Left cardiac atrium (tissue), 4 donors: Measurements from ENCODE around the gene LSM7. TPM values are rescaled to one million over a fixed set of nuclear protein-coding genes. Genes with fewer than 3 reads are reported as not detected.
A peak's percentile ranks its signal among the peaks of the same experiment; 100 is the strongest.

Experiments used
- ATAC-seq, 2 donors: fragments of 200-7000 bp; cut with Tn5 transposase; one replicate each; pipeline ENCODE4 v1.9.1; 2020; ENCODE audit warnings: mild to moderate bottlenecking in 2 of 2, moderate library complexity in 2 of 2
- DNase-seq: peaks from one replicate; pipeline ENCODE4 v3.0.0-alpha.2; 2020
- intact Hi-C, 2 donors: fragments of 100-400 bp; cut with DNase I; formaldehyde crosslinking; loops; one replicate each; pipeline versions ENCODE4 v1.14.1 to v1.15.1; 2022 to 2023
- long read RNA-seq: library from polyadenylated mRNA; unstranded; transcript quantifications from one replicate; pipeline ENCODE4 v2.0.0, GENCODE V29; 2021
- total RNA-seq, 2 donors: library from RNA; stranded (reverse); fragmentation: NEBNext Ultra II Directional; extraction: Animal tissue kit (Norgen Biotek cat#: 25700); gene quantifications; one replicate each; pipeline ENCODE4 v1.2.1, GENCODE V29; 2021
- donor health status: DM: no; HTN: yes; CAD: no.
- donor health status: DM: no; HTN: yes; CAD: no; lungs with severe emphysema.
- donor health status: DM: yes; HTN: yes; CAD: no.
- donor health status: Dilated cardiomyopathy.

Gene LSM7
- 10 to 100 TPM; 43.6 to 47.7 TPM for total RNA-seq
- long read RNA-seq, partial matches to known transcripts, result 0 of 1 reads
- long read RNA-seq, other reads (novel, unspliced or antisense), result 0 of 1 reads

DNA sequence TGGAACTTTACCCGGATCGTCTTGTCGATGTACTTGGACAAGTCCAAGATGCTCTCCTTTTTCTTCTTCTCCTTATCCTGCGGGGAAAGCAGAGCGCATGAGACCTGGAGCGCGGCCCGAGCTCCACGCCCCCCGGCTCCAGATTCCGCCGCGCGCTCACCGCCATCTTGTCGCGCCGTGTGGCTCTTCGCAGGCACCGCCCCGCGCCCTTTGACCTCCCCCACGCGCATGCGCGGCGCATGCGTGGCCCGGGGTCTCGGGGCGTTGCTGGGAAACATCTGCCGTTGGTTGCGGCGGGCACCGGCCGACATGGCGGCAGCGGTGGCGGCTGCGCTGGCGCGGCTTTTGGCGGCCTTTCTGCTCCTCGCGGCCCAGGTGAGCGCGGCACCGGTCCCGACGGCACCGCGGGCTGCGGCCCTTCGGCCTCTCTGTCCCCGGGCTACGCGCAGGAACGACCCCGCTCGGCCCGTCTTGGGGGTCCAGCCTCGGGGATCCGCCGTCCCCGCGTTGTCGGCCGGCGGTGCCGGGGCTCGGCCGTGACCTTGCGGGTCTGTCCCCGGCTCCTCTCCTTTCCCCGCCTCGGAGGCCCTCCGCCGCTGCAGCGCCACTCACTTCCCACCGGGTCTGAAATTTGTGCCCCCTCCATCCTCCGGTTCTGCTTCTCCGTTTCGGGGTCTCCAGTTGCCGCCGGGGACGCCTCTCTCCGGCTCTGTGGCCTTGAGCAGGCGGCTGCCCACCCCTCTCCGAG lies at the start of gene LSM7, which contains the start of gene SPPL2B:
Gene LSM7 (minus strand): TSS at position 186 of the 748 bp plus-strand sequence. CDS start 20 bp downstream, at position 166.
Gene SPPL2B (plus strand): TSS at position 284 of the 748 bp plus-strand sequence. CDS start 26 bp downstream, at position 310.
- intact Hi-C loops, result no loop called here
- ATAC-seq, result peak; percentile 95 to 98
- DNase-seq, result peak; percentile 91

GRCh38 chr19:2376784-2377519 lies 48.6 kb upstream of the LSM7 start:
- ATAC-seq, result no peak
- intact Hi-C loops, result no loop called here

GRCh38 chr19:2375353-2376121 lies 47.2 kb upstream of the LSM7 start:
- DNase-seq, result no peak
- ATAC-seq, result no peak
- intact Hi-C loops, result no loop called here

More at GRCh38 chr19:2376784-2377519, 48.6 kb upstream of the LSM7 start:
- no peak for DNase-seq

GRCh38 chr19:2374808-2375207 lies 46.4 kb upstream of the LSM7 start:
- intact Hi-C loops, result no loop called here
- DNase-seq (no peak), ATAC-seq (no peak)

GRCh38 chr19:2372076-2372612 lies 43.8 kb upstream of the LSM7 start:
- no peak for ATAC-seq
- no peak for DNase-seq
- intact Hi-C loops, result no loop called here

GRCh38 chr19:2371656-2372055 lies 43.3 kb upstream of the LSM7 start:
- intact Hi-C loops, result no loop called here
- DNase-seq, result no peak

DNA sequence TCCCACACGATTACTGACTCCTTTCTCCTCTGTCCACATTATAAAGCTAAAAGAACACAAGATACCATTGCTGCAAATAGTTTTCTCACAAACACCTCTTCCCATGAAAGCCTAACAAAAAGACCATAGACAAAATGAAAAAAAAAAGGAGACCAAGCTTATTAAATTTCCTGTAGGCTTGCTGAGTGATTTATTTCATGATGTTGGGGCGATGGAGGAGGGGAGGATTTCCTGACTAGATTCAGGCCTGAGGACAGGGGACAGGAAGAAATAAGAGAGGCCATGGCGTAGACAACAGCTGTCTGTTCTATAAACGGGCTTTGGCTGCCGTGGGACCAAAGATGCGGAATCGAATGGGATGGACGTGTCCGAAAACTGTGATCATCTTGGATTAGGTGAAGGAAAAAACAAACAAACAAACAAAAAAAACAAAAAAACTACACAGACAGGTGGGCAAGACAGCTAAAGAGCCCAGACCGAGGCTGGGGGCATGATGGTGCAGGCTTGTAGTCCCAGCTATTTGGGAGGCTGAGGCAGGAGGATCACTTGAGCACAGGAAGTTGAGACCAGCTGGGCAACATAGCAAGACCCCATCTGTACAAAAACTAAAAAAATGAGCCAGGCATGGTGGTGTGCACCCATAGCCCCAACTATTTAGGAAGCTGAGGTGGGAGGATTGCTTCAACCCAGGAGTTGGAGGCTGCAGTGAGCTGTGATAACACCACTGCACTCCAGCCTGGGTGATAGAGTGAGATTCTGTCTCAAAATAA lies 37.0 kb upstream of the LSM7 start:
- intact Hi-C loops, result no loop called here
- DNase-seq (no peak), ATAC-seq (no peak)

More at GRCh38 chr19:2371656-2372055, 43.3 kb upstream of the LSM7 start:
- ATAC-seq, result no peak

DNA sequence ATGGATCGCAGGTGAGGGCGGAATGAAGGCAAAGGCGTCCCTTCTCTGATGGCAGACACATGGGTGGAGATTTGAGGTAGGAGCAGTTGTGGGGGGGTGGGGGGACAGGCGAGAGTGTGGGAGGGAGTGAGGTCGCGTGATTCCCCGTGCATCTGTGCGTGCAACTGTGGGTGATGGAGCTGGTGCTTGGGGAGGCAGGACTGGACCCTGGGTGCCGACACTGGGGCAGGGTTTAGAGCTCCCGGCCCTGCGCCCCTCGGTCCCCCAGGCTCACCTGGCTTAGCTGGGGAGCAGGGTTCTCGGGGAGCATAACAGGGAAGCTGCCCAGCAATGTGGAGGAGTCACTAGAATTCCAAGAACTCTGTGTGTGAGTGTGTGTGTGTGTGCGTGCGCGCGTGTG lies 35.0 kb upstream of the LSM7 start:
- no peak for ATAC-seq
- intact Hi-C loops, result no loop called here
- DNase-seq, result no peak

GRCh38 chr19:2362970-2363300 lies 34.5 kb upstream of the LSM7 start:
- ATAC-seq, result no peak
- DNase-seq, result no peak
- intact Hi-C loops, result no loop called here

DNA sequence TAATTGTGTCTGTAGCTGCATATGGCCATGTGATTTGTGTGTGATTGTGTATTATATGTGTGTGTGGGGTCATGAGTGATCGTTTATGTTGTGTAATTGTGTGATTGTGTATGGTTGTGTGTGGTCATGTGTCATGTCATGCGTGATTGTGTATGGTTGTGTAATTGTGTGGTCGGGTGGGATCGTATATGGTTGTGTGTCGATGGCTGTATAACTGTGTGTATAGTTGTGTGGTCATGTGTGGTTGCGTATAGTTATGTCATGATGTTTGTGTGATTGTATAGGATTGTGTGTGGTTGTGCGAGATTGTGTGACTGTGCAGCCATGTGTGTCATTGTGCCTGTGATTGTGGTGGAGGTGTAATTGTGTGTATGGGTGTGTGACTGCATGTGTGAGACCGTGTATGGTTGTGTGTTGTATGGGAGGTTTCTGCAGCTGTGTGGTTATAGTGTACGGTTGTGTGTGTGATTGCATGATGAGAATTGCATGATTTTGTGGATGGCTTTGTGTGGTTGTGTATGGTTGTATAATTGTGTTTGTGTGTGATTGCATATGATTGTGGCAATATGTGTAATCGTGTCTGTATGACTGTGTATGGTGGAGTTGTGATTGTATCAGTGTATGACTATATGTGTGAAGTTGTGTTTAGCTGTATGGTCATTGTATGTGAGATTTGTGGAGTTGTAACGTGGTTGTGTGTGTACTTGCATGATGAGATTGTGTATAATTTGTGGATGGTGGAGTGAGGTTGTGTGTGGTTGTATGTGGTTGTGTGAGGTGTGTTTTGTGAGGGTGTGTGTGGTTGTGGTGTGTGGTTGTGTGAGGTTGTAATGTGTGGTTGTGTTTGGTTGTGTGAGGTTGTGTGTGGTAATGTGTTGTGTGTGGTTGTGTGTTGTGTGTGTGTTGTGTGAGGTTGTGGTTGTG lies 33.9 kb upstream of the LSM7 start:
- DNase-seq (no peak), ATAC-seq (no peak)
- intact Hi-C loops, result no loop called here

DNA sequence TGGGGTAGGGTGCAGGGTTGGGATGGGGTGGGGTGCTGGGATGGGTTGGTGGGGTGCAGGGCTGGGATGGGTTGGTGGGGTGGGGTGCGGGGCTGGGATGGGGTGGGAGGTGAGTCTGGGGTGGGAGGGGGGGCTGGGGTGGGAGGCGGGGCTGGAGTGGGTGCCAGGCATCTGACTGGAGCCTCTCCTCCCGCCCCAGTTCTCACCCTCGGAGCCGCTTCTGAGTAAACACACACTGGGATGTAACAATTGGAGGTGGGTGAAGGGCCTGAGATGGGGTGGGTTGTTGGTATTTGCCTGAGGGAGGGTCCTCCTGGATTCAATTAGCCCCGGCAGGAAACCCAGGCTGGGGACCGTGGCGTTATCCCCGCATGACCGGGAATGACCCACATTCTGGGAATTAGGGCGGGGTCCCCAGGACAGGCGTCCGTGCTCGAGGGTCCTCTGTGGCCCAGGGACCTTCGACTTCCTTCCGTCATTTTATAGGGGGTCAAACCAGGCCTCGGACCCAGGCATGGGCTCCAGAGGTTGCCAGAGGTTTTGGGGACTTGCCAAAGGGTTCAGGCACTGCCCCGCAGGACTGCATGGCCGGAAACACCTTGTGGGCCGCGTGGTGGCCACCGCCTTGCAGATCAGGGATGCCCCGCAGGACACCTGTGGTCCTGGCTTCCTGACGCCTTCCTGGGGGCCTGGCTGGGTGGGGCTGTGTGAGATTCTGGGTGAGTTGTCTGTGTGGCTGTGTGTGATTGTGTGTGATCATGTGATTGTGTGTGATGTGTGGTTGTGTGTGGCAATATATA lies 33.1 kb upstream of the LSM7 start:
- ATAC-seq (no peak), DNase-seq (no peak)
- intact Hi-C loops, result no loop called here

DNA sequence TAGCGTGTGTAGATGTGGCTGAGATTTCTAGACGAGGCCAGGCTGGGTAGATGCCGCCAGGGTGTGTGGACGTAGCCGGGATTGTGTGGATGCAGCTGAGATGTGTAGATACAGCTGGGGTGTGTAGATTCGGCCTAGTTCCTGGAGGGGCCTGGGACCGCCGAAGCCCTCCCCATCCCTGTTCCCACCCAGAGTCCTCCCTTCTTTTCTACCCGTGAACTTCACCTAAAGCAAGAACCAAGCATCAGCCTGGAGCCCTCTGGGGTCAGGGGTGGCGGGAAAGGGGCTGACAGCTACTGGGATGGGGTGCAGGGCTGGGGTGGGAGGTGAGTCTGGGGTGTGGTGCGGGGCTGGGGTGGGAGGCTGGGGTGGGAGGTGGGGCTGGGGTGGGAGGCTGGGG lies 32.4 kb upstream of the LSM7 start:
- DNase-seq (no peak), ATAC-seq (no peak)
- intact Hi-C loops, result no loop called here

- intact Hi-C loops, result no loop called here
- ATAC-seq (no peak), DNase-seq (no peak)
Measured at GRCh38 chr19:2359992-2360685, 31.8 kb upstream of the LSM7 start, which contains the start of gene TMPRSS9. Gene TMPRSS9 (plus strand): TSS chr19:2360265. CDS start chr19:2389786, 29,521 bp downstream.

GRCh38 chr19:2358548-2359173 lies 30.3 kb upstream of the LSM7 start:
- intact Hi-C loops, result no loop called here
- no peak for ATAC-seq

DNA sequence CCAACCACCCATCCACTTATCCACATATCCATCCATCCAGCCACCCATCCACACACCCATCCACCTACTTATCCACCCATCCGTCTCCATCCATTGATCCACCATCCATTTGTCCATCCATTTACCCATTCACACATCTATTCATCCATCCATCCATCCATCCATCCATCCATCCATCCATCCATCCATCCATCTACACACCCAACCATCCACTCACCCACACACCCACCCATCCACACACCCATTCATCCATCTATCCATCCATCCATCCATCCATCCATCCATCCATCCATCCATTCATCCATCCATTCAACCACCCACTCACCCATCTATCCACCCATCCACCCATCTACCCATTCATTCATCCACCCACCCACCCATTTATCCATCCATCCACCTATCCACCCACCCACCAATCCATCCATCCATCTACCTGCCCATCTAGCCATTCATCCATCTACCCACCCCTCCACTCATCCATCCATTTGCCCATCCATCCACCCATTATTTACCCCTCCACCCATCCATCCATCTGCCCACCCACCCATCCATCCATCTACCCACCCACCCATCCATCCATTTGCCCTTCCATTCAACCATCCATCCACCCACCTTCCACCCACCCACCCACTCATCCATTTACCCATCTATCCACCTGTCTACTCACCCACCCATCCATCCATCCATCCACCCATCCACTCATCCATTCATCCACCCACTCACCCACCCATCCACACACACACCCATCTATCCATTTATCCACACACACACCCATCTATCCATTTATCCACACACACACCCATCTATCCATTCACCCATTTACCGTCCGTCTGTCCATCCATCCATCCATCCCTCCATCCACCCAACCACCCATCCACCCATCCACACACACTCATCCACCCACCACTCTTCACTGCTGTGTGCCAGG lies 29.2 kb upstream of the LSM7 start:
- ATAC-seq (no peak), DNase-seq (no peak)
- intact Hi-C loops, result no loop called here

More at GRCh38 chr19:2358548-2359173, 30.3 kb upstream of the LSM7 start:
- no peak for DNase-seq
